GM19324 (cell line): Measurements from ENCODE around the gene ELAVL3.
"Not testable (repeated sequence)": the region's sequence is repeated elsewhere in the genome, so short reads cannot be mapped to it uniquely, and the experiment has no call there.

Experiments used
- ATAC-seq: cut with Tn5 transposase; IDR thresholded peaks from one replicate; pipeline ENCODE4 v1.9.1; 2021; ENCODE audit warnings: mild to moderate bottlenecking, moderate library complexity; ENCODE audit not compliant: unreplicated experiment, low FRiP score

Gene ELAVL3

DNA sequence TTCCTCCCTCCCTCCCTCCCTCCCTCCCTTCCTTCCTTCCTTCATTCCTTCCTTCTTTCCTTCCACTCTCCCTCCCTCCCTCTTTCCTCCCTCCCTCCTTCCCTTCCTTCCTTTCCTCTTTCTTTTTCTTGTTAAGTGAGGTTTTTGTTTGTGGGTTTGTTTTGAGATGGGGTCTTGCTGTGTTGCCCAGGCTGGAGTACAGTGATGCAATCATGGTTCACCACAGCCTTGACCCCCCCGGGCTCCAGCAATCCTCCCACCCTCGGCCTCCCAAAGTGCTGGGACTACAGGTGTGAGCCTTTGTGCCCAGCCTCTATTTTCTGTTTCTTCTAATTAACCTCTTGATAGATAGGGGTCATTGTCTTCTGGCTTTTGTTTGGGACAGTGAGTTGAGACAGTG, 19.4 kb downstream of the ELAVL3 start:
- no peak for ATAC-seq

GRCh38 chr19:11460207-11460606, 20.6 kb downstream of the ELAVL3 start:
- ATAC-seq = no peak

GRCh38 chr19:11458912-11459311, 21.9 kb downstream of the ELAVL3 start:
- ATAC-seq = not testable (repeated sequence)

DNA sequence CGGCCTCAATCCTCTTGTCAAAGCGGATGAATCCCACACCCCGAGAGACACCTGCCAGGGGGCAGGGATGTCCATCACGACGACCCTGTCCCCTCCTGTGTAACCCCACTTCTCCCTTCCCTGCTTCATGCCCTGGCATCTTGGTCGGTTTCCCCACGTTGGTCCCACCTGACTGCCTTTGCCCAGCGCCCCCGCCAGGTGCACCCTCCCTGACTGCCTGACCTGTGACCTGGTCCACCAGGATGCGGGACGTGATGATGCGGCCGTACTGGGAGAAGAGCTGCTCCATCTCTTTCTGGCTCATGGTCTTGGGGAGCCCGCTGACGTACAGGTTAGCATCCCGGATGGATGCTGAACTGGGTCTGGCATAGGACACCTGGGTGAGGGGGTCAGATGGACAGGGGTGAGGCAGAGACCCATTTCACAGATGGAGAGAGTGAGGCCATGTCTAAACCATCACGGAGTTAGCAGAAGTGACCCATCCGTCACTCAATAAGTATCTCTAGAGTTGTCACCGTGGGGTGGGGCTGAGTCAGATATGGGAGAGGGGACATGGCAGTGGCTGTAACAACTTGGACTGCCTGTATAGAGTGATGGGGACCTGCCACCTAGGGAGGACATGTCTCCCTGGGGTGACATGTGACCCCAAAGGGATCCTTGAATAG, 22.5 kb downstream of the ELAVL3 start:
- no peak for ATAC-seq

- no peak for ATAC-seq
These were observed 23.0 kb downstream of the ELAVL3 start for GRCh38 chr19:11457831-11458230.

- ATAC-seq = no peak
These were observed 23.7 kb downstream of the ELAVL3 start for GRCh38 chr19:11457115-11457514.

GRCh38 chr19:11456659-11457058, 24.2 kb downstream of the ELAVL3 start:
- no peak for ATAC-seq

DNA sequence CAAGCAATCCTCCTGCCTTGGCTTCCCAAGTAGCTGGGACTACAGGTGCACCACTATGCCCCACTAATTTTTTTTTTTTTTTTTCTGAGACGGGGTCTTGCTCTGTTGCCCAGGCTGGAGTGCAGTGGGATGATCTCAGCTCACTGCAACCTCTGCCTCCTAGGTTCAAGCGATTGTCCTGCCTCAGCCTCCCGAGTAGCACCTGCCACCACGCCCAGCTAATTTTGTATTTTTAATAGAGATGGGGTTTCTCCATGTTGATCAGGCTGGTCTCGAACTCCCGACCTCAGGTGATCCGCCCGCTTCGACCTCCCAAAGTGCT, 25.7 kb downstream of the ELAVL3 start:
- not testable (repeated sequence) for ATAC-seq

DNA sequence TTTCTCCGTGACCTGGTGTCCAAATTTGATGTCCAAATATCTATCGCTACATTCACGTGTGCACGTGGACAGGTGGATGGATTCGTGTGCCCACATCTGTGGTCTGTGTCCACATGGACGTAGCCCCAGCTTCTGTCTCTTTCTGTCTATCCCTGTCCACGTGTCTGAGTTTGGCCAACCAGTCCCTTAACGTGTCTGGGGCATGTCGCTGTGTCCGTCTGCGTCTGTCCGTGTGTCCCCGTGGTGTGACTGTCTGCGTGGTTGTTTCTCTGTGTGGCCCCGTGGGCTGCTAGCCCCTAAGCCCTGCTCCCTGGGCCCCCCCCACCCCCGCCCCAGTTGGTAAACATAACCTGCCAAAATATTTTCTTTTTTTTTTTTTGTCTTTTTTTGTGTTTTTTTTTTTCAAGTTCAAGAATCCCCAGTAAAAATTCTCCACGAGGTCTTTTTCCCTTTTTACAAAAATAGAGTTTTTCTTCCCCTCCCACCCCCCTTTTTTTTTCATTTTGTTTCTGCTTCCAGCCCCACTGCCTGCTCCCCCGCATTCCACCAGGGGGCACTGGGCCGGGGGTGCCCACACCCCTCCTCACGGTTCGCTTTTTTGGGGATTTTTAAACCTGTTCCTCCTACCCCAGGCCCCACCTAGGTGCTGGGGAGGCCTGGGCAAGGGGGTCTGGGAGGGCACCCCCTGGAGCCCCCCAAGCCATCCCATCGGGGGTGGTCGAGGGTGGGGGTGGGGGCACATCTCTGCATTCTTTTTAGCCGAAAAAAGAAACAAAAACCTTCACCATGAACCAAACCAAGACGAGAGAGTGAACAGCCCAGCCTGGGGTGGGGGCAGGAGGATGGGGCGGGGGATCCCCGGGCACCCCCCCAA, 27.1 kb downstream of the ELAVL3 start:
- ATAC-seq = no peak

GRCh38 chr19:11452620-11453310, 28.1 kb downstream of the ELAVL3 start:
- no peak for ATAC-seq

- no peak for ATAC-seq
These were observed 28.8 kb downstream of the ELAVL3 start for GRCh38 chr19:11451871-11452619.

- no peak for ATAC-seq
These were observed 29.4 kb downstream of the ELAVL3 start for GRCh38 chr19:11451327-11451870.

DNA sequence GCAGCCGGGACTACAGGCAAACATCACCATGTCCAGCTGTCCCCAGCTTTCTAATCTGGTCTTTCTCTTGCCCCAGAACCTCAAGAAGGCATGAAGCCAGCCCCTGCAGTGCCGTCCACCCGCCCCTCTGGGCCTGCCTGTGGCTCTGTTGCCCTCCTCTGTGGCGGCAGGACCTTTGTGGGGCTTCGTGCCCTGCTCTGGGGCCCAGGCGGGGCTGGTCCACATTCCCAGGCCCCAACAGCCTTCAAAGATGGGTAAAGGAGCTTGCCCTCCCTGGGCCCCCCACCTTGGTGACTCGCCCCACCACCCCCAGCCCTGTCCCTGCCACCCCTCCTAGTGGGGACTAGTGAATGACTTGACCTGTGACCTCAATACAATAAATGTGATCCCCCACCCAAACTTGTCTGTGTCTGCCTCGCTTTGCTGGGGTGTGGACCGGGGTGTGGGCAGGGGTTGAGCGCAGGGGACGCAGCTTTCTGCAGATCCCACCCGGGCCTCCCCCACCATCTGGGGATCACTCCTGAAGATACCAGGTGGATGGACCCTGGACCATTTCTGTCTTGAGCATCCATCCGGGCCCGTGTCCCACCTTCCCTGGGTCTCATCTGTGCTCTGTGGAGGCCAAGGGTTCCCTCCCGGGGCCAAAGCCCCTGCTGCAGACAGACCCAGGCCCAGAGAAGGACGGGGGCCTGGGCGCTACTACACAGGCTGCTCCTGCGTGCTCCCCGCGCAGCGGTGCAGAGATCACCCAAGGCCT, 30.1 kb downstream of the ELAVL3 start:
- no peak for ATAC-seq

- ATAC-seq = no peak
These were observed 31.8 kb downstream of the ELAVL3 start for GRCh38 chr19:11448923-11449554.

- ATAC-seq = no peak
These were observed 32.4 kb downstream of the ELAVL3 start for GRCh38 chr19:11448410-11448809.

DNA sequence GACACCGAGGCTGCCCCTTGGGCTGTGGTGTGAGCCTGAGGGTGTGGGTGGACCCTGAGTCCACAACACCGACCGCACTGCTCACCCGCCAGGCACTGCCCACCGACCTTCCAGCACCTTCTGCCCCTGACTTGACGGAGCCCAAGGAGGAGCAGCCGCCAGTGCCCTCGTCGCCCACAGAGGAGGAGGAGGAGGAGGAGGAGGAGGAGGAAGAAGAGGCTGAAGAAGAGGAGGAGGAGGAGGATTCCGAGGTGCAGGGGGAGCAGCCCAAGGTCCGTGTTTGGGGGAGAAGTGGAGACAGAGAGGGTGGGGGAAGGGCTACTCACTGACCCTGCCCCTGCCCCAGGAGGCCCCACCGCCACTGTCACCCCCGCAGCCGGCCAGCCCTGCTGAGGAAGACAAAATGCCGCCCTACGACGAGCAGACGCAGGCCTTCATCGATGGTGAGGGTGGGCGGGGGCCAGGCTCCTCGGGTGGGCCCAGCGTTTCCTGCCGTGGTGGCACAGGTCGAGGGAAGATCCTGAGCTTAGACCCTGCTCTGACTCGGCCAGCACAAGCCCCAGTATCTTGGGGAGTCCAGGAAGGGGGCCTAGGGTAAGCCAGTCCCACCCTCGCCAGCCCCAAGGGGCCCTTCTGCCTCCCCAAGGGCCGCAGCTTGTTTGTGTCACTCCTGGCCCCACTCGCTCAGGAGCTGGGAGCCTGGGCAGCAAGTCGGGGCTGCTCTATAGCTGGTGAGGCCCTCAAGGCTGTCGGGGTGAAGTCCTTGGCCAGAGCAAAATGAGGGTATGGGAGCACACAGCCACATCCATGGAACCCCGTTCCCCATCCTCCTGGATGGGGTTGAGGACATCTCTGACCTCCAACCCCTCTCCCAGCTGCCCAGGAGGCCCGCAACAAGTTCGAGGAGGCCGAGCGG, 33.2 kb downstream of the ELAVL3 start:
- ATAC-seq = no peak

GRCh38 chr19:11446652-11447301, 34.1 kb downstream of the ELAVL3 start:
- ATAC-seq = no peak

DNA sequence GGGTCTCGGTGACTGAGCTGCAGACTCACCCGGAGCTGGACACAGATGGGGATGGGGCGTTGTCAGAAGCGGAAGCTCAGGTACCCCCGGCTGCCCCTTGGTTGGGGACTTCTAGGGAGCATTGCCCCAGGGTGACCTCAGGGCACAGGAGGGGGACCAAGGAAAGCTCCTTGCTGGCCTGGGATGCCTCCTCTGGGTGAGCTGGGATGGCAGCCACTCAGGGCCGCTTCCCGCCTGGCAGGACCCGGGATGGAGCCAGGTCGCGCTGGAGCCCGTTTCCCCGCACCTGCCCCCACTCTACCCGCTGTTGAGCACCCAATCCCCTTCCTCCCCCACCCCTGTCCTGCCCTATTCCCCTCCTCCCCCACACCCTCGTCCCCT, 34.6 kb downstream of the ELAVL3 start:
- no peak for ATAC-seq
